RWPE2 (cell line): ENCODE results near the gene FMNL2.

ENCODE experiments used
- ATAC-seq: fragments of 200-7000 bp; cut with Tn5 transposase; 3 replicates; pipeline ENCODE4 v1.9.1; 2021; ENCODE audit warnings: low read depth
- DNase-seq: peaks from one replicate; pipeline ENCODE4 v3.0.0-alpha.2; 2020; ENCODE audit warnings: low spot score
- H3K27ac ChIP-seq: fragments of 450-650 bp; 2 replicates; pipeline ENCODE4 v1.5.1; 2017; ENCODE audit warnings: mild to moderate bottlenecking; ENCODE audit not compliant: poor library complexity, severe bottlenecking
- H3K27me3 ChIP-seq: fragments of 250-450 bp; sonication (Bioruptor Pico); 2 replicates; pipeline ENCODE4 v1.5.1; 2021; ENCODE audit warnings: mild to moderate bottlenecking, moderate library complexity; ENCODE audit not compliant: insufficient read depth, poor library complexity, severe bottlenecking
- H3K36me3 ChIP-seq: fragments of 250-450 bp; sonication (Bioruptor Pico); 2 replicates; pipeline ENCODE4 v1.5.1; 2020; ENCODE audit warnings: low read depth, mild to moderate bottlenecking, moderate library complexity
- H3K4me1 ChIP-seq: fragments of 250-450 bp; sonication (Bioruptor Pico); 2 replicates; pipeline ENCODE4 v1.5.1; 2021; ENCODE audit warnings: mild to moderate bottlenecking, moderate library complexity; ENCODE audit not compliant: insufficient read depth, poor library complexity, severe bottlenecking
- H3K4me3 ChIP-seq: fragments of 250-450 bp; sonication (Bioruptor Pico); 2 replicates; pipeline ENCODE4 v1.5.1; 2021; ENCODE audit warnings: mild to moderate bottlenecking, moderate library complexity; ENCODE audit not compliant: severe bottlenecking
- H3K9me3 ChIP-seq: fragments of 250-450 bp; sonication (Bioruptor Pico); 2 replicates; pipeline ENCODE4 v1.5.1; 2021; ENCODE audit warnings: mild to moderate bottlenecking, moderate library complexity; ENCODE audit not compliant: severe bottlenecking
- TF ChIP-seq, protein P1 (sequence below): fragments of 450-650 bp; IDR thresholded peaks from one replicate; pipeline ENCODE4 v1.5.1; 2017; ENCODE audit warnings: mild to moderate bottlenecking, moderate library complexity; ENCODE audit not compliant: poor library complexity, severe bottlenecking

Gene FMNL2

GRCh38 chr2:152620208-152620607 is 285.2 kb downstream of the FMNL2 start:
- Histone ChIP-seq H3K9me3 (no peaks in the 10 kb centered on the region), H3K27me3 (no peaks in the 10 kb centered on the region), H3K4me1 (no peaks in the 10 kb centered on the region), H3K27ac (no peak overlapping the region), H3K36me3 (peaks cover 53% of the 10 kb centered on the region), H3K4me3 (no peak overlapping the region)
- TF ChIP-seq, protein P1, sequence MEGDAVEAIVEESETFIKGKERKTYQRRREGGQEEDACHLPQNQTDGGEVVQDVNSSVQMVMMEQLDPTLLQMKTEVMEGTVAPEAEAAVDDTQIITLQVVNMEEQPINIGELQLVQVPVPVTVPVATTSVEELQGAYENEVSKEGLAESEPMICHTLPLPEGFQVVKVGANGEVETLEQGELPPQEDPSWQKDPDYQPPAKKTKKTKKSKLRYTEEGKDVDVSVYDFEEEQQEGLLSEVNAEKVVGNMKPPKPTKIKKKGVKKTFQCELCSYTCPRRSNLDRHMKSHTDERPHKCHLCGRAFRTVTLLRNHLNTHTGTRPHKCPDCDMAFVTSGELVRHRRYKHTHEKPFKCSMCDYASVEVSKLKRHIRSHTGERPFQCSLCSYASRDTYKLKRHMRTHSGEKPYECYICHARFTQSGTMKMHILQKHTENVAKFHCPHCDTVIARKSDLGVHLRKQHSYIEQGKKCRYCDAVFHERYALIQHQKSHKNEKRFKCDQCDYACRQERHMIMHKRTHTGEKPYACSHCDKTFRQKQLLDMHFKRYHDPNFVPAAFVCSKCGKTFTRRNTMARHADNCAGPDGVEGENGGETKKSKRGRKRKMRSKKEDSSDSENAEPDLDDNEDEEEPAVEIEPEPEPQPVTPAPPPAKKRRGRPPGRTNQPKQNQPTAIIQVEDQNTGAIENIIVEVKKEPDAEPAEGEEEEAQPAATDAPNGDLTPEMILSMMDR = no peak
- DNase-seq = no peak
- ATAC-seq = no peak

DNA sequence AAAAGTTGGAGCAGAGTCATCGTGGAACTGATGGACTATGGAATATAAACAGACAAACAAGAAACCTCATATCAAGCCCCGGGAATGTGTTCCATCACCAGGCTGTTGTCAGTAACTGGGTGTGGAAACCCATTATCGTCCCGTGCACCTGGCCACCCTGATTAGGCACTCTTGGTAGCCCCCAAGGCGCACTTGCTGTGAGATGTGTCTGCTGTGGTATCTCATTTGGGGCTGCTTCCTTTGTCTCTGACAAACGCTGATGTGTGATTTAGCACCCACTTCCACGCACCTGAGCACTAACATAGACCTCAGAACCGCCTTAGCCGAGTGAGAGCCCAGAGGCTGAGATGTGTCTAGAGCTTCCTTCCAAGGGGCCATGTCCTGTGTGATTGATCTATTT is 286.0 kb downstream of the FMNL2 start:
- no peak overlapping the region for H3K27ac ChIP-seq
- H3K36me3 ChIP-seq = peaks cover 54% of the 10 kb centered on the region
- no peaks in the 10 kb centered on the region for H3K9me3 ChIP-seq
- no peaks in the 10 kb centered on the region for H3K4me1 ChIP-seq
- ATAC-seq = no peak
- no peaks in the 10 kb centered on the region for H3K27me3 ChIP-seq
- no peak for DNase-seq
- TF ChIP-seq, protein P1 = no peak
- no peak overlapping the region for H3K4me3 ChIP-seq

- Histone ChIP-seq H3K27ac (no peak overlapping the region), H3K4me3 (no peak overlapping the region), H3K9me3 (no peaks in the 10 kb centered on the region), H3K4me1 (no peaks in the 10 kb centered on the region), H3K27me3 (no peaks in the 10 kb centered on the region), H3K36me3 (peaks cover 51% of the 10 kb centered on the region)
- DNase-seq (no peak), ATAC-seq (no peak)
- TF ChIP-seq, protein P1 = no peak
These were observed 287.2 kb downstream of the FMNL2 start for GRCh38 chr2:152622219-152622618.

DNA sequence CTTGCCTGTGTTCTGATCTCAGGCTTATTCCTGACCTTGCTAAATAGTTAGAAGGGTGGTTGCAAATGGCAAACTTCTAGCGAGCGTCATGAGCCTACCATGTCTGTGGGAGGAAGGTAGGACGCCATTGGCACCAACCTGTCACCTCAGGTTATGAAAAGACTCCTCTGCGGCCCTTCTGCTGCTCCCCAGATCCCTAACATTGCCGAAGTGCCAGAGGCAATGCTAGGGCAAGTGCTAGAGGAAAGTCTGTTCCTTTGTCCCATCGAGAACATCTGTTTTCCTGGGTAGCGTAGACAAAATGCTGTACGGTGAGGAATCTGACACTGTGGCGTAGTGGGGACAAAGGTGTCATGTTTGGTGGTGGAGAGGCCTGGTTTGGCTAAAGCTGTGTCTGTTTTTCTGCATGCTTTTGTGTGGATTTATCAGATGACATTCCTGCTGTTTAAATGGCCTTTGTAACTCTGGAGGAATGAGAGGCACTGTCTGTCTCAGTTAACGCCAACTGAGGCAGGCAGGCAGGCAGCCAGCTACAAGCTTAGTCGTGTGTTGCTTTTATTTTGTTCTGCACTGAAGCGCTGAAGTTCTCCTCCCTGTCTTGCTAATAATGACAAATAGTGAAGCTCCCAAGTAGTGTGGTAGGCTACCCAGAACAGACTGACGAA is 288.2 kb downstream of the FMNL2 start:
- Histone ChIP-seq H3K9me3 (no peaks in the 10 kb centered on the region), H3K4me1 (no peaks in the 10 kb centered on the region), H3K4me3 (no peak overlapping the region), H3K27me3 (no peaks in the 10 kb centered on the region), H3K36me3 (peaks cover 51% of the 10 kb centered on the region), H3K27ac (no peak overlapping the region)
- TF ChIP-seq, protein P1 = no peak
- no peak for DNase-seq
- ATAC-seq = no peak

DNA sequence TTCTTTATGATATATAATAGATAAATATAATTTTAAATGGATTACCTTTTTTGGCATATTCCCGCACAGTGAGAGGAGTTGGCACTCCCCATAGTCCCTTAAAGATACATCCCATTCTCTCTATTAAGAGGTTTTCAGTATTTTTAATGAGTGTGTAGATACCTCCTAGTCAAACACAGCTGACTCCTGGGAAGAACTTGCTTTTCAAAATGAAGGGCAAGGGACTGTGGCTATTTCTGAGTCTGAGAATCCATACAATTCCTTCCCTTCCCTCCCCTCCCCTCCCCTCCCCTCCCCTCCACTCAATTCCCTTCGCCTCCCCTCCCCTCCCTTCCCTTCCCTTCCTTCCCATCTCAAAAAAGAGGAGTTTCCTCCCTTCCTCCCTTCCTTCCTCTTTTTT is 288.8 kb downstream of the FMNL2 start:
- DNase-seq (no peak), ATAC-seq (no peak)
- Histone ChIP-seq H3K4me1 (no peaks in the 10 kb centered on the region), H3K27ac (no peak overlapping the region), H3K27me3 (no peaks in the 10 kb centered on the region), H3K4me3 (no peak overlapping the region), H3K9me3 (no peaks in the 10 kb centered on the region), H3K36me3 (peaks cover 51% of the 10 kb centered on the region)
- TF ChIP-seq, protein P1 = no peak
